Jurkat, Clone E6-1 (cell line): ENCODE results near the gene USP22.
"Not testable (repeated sequence)": the region's sequence is repeated elsewhere in the genome, so short reads cannot be mapped to it uniquely, and the experiment has no call there.

ENCODE experiments used
- DNase-seq: peaks from one replicate; pipeline ENCODE4 v3.0.0-alpha.2; 2011; ENCODE audit warnings: low read depth, low spot score
- H3K4me3 ChIP-seq: 2 replicates; pipeline ENCODE4 v1.5.1; 2011; ENCODE audit warnings: mild to moderate bottlenecking, low read length, control low read depth, moderate library complexity

The USP22 gene

GRCh38 chr17:20977609-20978253 lies 65.1 kb downstream of the USP22 start:
- H3K4me3 ChIP-seq, DNase-seq: not testable (repeated sequence)

GRCh38 chr17:20975566-20975965 lies 67.2 kb downstream of the USP22 start:
- DNase-seq, result no peak
- no peak overlapping the region for H3K4me3 ChIP-seq

- no peak overlapping the region for H3K4me3 ChIP-seq
- DNase-seq, result no peak
These were observed 72.5 kb downstream of the USP22 start for GRCh38 chr17:20970329-20970728.

GRCh38 chr17:20968913-20969616 lies 73.7 kb downstream of the USP22 start:
- no peak for DNase-seq
- H3K4me3 ChIP-seq, result no peak overlapping the region

GRCh38 chr17:20967776-20968175 lies 75.0 kb downstream of the USP22 start:
- DNase-seq, result no peak
- no peak overlapping the region for H3K4me3 ChIP-seq

- H3K4me3 ChIP-seq, result no peak overlapping the region
- DNase-seq, result no peak
These were observed 75.9 kb downstream of the USP22 start for GRCh38 chr17:20966870-20967269.

- no peak overlapping the region for H3K4me3 ChIP-seq
- DNase-seq, result no peak
These were observed 77.3 kb downstream of the USP22 start for GRCh38 chr17:20965492-20965891.

- no peak for DNase-seq
- H3K4me3 ChIP-seq, result no peak overlapping the region
These were observed 81.2 kb downstream of the USP22 start for GRCh38 chr17:20961586-20961985.

- DNase-seq, result no peak
- H3K4me3 ChIP-seq, result no peak overlapping the region
These were observed 81.9 kb downstream of the USP22 start for GRCh38 chr17:20960871-20961270.

- H3K4me3 ChIP-seq, result no peak overlapping the region
- DNase-seq, result no peak
These were observed 87.1 kb downstream of the USP22 start for GRCh38 chr17:20955427-20956323.

GRCh38 chr17:20954794-20955193 lies 88.0 kb downstream of the USP22 start:
- no peak for DNase-seq

GRCh38 chr17:20952183-20952582 lies 90.6 kb downstream of the USP22 start:
- H3K4me3 ChIP-seq, result no peak overlapping the region
- no peak for DNase-seq

More at GRCh38 chr17:20954794-20955193, 88.0 kb downstream of the USP22 start:
- H3K4me3 ChIP-seq, result no peak overlapping the region
